ENCODE data around the gene C15orf39.

GRCh38 chr15:75191235-75191634 lies 10.4 kb upstream of the C15orf39 start:
- TF ChIP-seq POLR2AphosphoS5 (IDR thresholded peaks at IDR 0.05; ENCODE audit: borderline replicate concordance, low read depth, low read length) = no peak
- no peak for TF ChIP-seq FOXP2 (optimal IDR thresholded peaks at IDR 0.05; ENCODE audit: control extremely low read depth, extremely low read length, insufficient read depth)
- no peak for TF ChIP-seq EZH2 (IDR thresholded peaks at IDR 0.05)

Measured in SK-N-MC (cell line).